HL-60 (cell line): ENCODE data around the gene ENPEP.

Source experiments
- CTCF ChIP-seq: IDR thresholded peaks from one replicate; pipeline ENCODE4 v1.5.1; 2011; ENCODE audit warnings: low read length, control low read depth, inconsistent platforms; ENCODE audit not compliant: insufficient read depth
- GABPA ChIP-seq: IDR thresholded peaks from 2 replicates; pipeline ENCODE4 v1.6.1; 2012; ENCODE audit warnings: low read depth
- POLR2AphosphoS5 ChIP-seq: IDR thresholded peaks from 2 replicates; pipeline ENCODE4 v1.6.1; 2012; ENCODE audit warnings: low read depth
- REST ChIP-seq: IDR thresholded peaks from 2 replicates; pipeline ENCODE4 v1.6.1; 2012; ENCODE audit warnings: low read depth; ENCODE audit not compliant: insufficient replicate concordance
- SPI1 ChIP-seq: IDR thresholded peaks from 2 replicates; pipeline ENCODE4 v1.6.1; 2012; ENCODE audit warnings: low read depth, mild to moderate bottlenecking, borderline replicate concordance

GRCh38 chr4:110504084-110504435 is 28.1 kb downstream of the ENPEP start:
- no peak for TF ChIP-seq POLR2AphosphoS5
- TF ChIP-seq CTCF: no peak
- no peak for TF ChIP-seq REST
- no peak for TF ChIP-seq GABPA
- no peak for TF ChIP-seq SPI1
